Head of caudate nucleus (tissue), 42 donors: ENCODE measurements around the gene MYO1B.

Source experiments
- DNase-seq, 42 donors: peaks; one replicate each; pipeline versions ENCODE4 v3.0.0 to v3.0.0-alpha.2; 2020 to 2021; ENCODE audit warnings: mixed read lengths in 7 of 42
- intact Hi-C: fragments of 100-400 bp; cut with DNase I; formaldehyde crosslinking; loops from one replicate; pipeline ENCODE4 v1.15.0; 2022

The MYO1B gene

GRCh38 chr2:191376981-191377629, 131.9 kb downstream of the MYO1B start:
- peak in 41 of 42 donors; percentile 8 to 84 (median 51) for DNase-seq
- intact Hi-C loops = no loop called here

- intact Hi-C loops = no loop called here
- DNase-seq = no peak
Measured at GRCh38 chr2:191379375-191379774, 134.2 kb downstream of the MYO1B start.

GRCh38 chr2:191382801-191383200, 137.6 kb downstream of the MYO1B start:
- intact Hi-C loops = no loop called here
- no peak for DNase-seq

- intact Hi-C loops = no loop called here
- DNase-seq = no peak
Measured at GRCh38 chr2:191383486-191383885, 138.3 kb downstream of the MYO1B start.

GRCh38 chr2:191384829-191385228, 139.6 kb downstream of the MYO1B start:
- intact Hi-C loops = no loop called here
- DNase-seq = no peak

GRCh38 chr2:191385416-191386160, 140.4 kb downstream of the MYO1B start:
- intact Hi-C loops = no loop called here
- DNase-seq = peak in 13 of 42 donors; percentile 5 to 62 (median 21)

- intact Hi-C loops = no loop called here
- DNase-seq = no peak
Measured at GRCh38 chr2:191386938-191387536, 141.8 kb downstream of the MYO1B start.

GRCh38 chr2:191389288-191389687, 144.1 kb downstream of the MYO1B start:
- DNase-seq = no peak
- intact Hi-C loops = no loop called here

GRCh38 chr2:191391171-191391570, 146.0 kb downstream of the MYO1B start:
- intact Hi-C loops = no loop called here
- no peak for DNase-seq

GRCh38 chr2:191394043-191394442, 148.8 kb downstream of the MYO1B start:
- intact Hi-C loops = no loop called here
- no peak for DNase-seq

- intact Hi-C loops = no loop called here
- no peak for DNase-seq
Measured at GRCh38 chr2:191396794-191397193, 151.6 kb downstream of the MYO1B start.

- intact Hi-C loops = no loop called here
- DNase-seq = no peak
Measured at GRCh38 chr2:191399601-191400000, 154.4 kb downstream of the MYO1B start.

- DNase-seq = no peak
- intact Hi-C loops = no loop called here
Measured at GRCh38 chr2:191401287-191401686, 156.1 kb downstream of the MYO1B start.

- intact Hi-C loops = no loop called here
- no peak for DNase-seq
Measured at GRCh38 chr2:191402966-191403565, 157.9 kb downstream of the MYO1B start.

GRCh38 chr2:191404568-191404991, 159.4 kb downstream of the MYO1B start:
- no peak for DNase-seq

GRCh38 chr2:191405546-191405945, 160.3 kb downstream of the MYO1B start:
- intact Hi-C loops = no loop called here
- no peak for DNase-seq

More at GRCh38 chr2:191404568-191404991, 159.4 kb downstream of the MYO1B start:
- intact Hi-C loops = no loop called here

- DNase-seq = no peak
- intact Hi-C loops = no loop called here
Measured at GRCh38 chr2:191410646-191411436, 165.6 kb downstream of the MYO1B start.

- DNase-seq = no peak
- intact Hi-C loops = no loop called here
Measured at GRCh38 chr2:191411472-191411871, 166.3 kb downstream of the MYO1B start.

- intact Hi-C loops = no loop called here
- peak in 2 of 42 donors; percentile 30 to 42 for DNase-seq
Measured at GRCh38 chr2:191412353-191412752, 167.1 kb downstream of the MYO1B start.
